Endothelial cell of umbilical vein (primary cell): Measurements from ENCODE around the gene FMNL3. TPM values are rescaled to one million over a fixed set of nuclear protein-coding genes. Genes with fewer than 3 reads are reported as not detected.

Experiments
- BruUV-seq: library from RNA; stranded (reverse); fragments of 400-500 nt; replicated peaks from 2 replicates; lab custom pipeline; 2021; lab: Mats Ljungman, UMichigan
- CTCF ChIA-PET: fragments of 300-600, 350-600 bp; sonication (Branson Sonifier 250); formaldehyde crosslinking; loops from one replicate; lab custom pipeline; 2021; ENCODE audit warnings: antibody characterized with exemption, inconsistent platforms; lab: Charles Lee
- POLR2A ChIA-PET: fragments of 300-600, 350-600 bp; sonication (Branson Sonifier 250); formaldehyde crosslinking; loops from one replicate; lab custom pipeline; 2021; ENCODE audit warnings: antibody characterized with exemption, inconsistent platforms; lab: Charles Lee
- DNase-seq: peaks from one replicate; pipeline ENCODE4 v3.0.0-alpha.2; 2011; ENCODE audit warnings: low read depth, low spot score
- FAIRE-seq: peaks from 2 replicates; lab custom pipeline; 2011; peaks lifted over from hg19 to GRCh38; lab: Jason Lieb, UNC
- H2AFZ ChIP-seq: 2 replicates; pipeline ENCODE4 v1.6.0; 2012; ENCODE audit warnings: low read depth, low read length, control low read depth, inconsistent platforms
- H3K27ac ChIP-seq: 2 replicates; pipeline ENCODE4 v1.5.1; 2011; ENCODE audit warnings: low read depth, mild to moderate bottlenecking, control low read depth, low read length, moderate library complexity; ENCODE audit not compliant: insufficient read depth
- H3K27me3 ChIP-seq, 2 experiments: 2 replicates each; pipeline versions ENCODE4 v1.6.0 to v1.6.1; 2011; ENCODE audit warnings: low read length in 2 of 2, mixed read lengths in 1 of 2; ENCODE audit not compliant: control insufficient read depth in 2 of 2, insufficient read depth in 2 of 2
- H3K36me3 ChIP-seq, 2 experiments: 2 replicates in 1 of 2; 3 replicates in 1 of 2; pipeline ENCODE4 v1.5.1; 2011; ENCODE audit warnings: low read length in 2 of 2, mild to moderate bottlenecking in 1 of 2, moderate library complexity in 1 of 2; ENCODE audit not compliant: control insufficient read depth in 2 of 2, insufficient read depth in 2 of 2; ENCODE audit errors: extremely low read depth in 1 of 2
- H3K4me1 ChIP-seq: 3 replicates; pipeline ENCODE4 v1.5.1; 2011; ENCODE audit warnings: mild to moderate bottlenecking, low read length; ENCODE audit not compliant: control insufficient read depth, insufficient read depth; ENCODE audit errors: extremely low read depth
- H3K4me2 ChIP-seq: 2 replicates; pipeline ENCODE4 v1.6.1; 2011; ENCODE audit warnings: low read length, control low read depth, mixed read lengths; ENCODE audit not compliant: insufficient read depth
- H3K4me3 ChIP-seq, 3 experiments: fragments of 200-600 bp in 1 of 3; sonication (generic), shearing (Covaris generic) in 1 of 3; replicated peaks in 1 of 3; 2 replicates each; pipeline ENCODE4 v1.5.1; 2011 to 2016; ENCODE audit warnings: control low read depth in 3 of 3, low read length in 3 of 3, mild to moderate bottlenecking in 2 of 3, inconsistent platforms in 1 of 3, low read depth in 1 of 3, moderate library complexity in 1 of 3; ENCODE audit not compliant: insufficient read depth in 1 of 3
- H3K79me2 ChIP-seq: 2 replicates; pipeline ENCODE4 v1.6.0; 2012; ENCODE audit warnings: low read length, inconsistent platforms; ENCODE audit not compliant: control insufficient read depth, insufficient read depth
- H3K9ac ChIP-seq: replicated peaks from 2 replicates; pipeline ENCODE3; 2011; ENCODE audit warnings: low read length, control low read depth; ENCODE audit not compliant: insufficient read depth; ENCODE audit errors: extremely low read depth
- H3K9me1 ChIP-seq: replicated peaks from 3 replicates; pipeline ENCODE4 v1.6.0; 2011; ENCODE audit warnings: mild to moderate bottlenecking, low read length; ENCODE audit not compliant: control insufficient read depth, insufficient read depth; ENCODE audit errors: extremely low read depth
- H3K9me3 ChIP-seq: replicated peaks from 2 replicates; pipeline ENCODE4 v1.5.1; 2012; ENCODE audit warnings: low read length, inconsistent platforms; ENCODE audit not compliant: control insufficient read depth, insufficient read depth
- H4K20me1 ChIP-seq: replicated peaks from 2 replicates; pipeline ENCODE3; 2011; ENCODE audit warnings: mild to moderate bottlenecking, low read length; ENCODE audit not compliant: control insufficient read depth, insufficient read depth; ENCODE audit errors: extremely low read depth
- CTCF ChIP-seq, 2 donors: IDR thresholded peaks; 1 replicate in 1 of 2; 2 replicates in 1 of 2; pipeline ENCODE4 v1.5.1; 2011; ENCODE audit warnings: low read length in 2 of 2, mild to moderate bottlenecking in 2 of 2, moderate library complexity in 2 of 2, control low read depth in 1 of 2, inconsistent platforms in 1 of 2, low read depth in 1 of 2; ENCODE audit not compliant: insufficient read depth in 1 of 2; ENCODE audit errors: extremely low read depth in 1 of 2
- EZH2 ChIP-seq: IDR thresholded peaks from 2 replicates; pipeline ENCODE4 v1.6.1; 2012; ENCODE audit warnings: borderline replicate concordance, low read depth, mild to moderate bottlenecking, moderate library complexity, low read length, inconsistent platforms; ENCODE audit not compliant: severe bottlenecking
- FOS ChIP-seq: IDR thresholded peaks from 2 replicates; pipeline ENCODE4 v1.6.1; 2011; ENCODE audit warnings: mild to moderate bottlenecking, low read length, moderate library complexity, borderline replicate concordance; ENCODE audit not compliant: insufficient read depth
- GATA2 ChIP-seq: IDR thresholded peaks from 2 replicates; pipeline ENCODE4 v1.7.0; 2011; ENCODE audit warnings: low read depth, mild to moderate bottlenecking, moderate library complexity, mixed read lengths, low read length; ENCODE audit not compliant: insufficient read length, insufficient read depth
- JUN ChIP-seq: IDR thresholded peaks from 2 replicates; pipeline ENCODE4 v1.6.1; 2011; ENCODE audit warnings: borderline replicate concordance, low read depth; ENCODE audit not compliant: insufficient read length, insufficient read depth
- MAX ChIP-seq: IDR thresholded peaks from 2 replicates; pipeline ENCODE4 v1.6.1; 2011; ENCODE audit not compliant: insufficient read depth, insufficient read length
- MYC ChIP-seq: IDR thresholded peaks from one replicate; pipeline ENCODE4 v1.6.1; 2011; ENCODE audit warnings: mild to moderate bottlenecking, low read depth, low read length
- POLR2A ChIP-seq: IDR thresholded peaks from 2 replicates; pipeline ENCODE4 v1.6.1; 2012; ENCODE audit warnings: low read depth, mild to moderate bottlenecking, control low read depth, low read length
- POLR2AphosphoS5 ChIP-seq: IDR thresholded peaks from 2 replicates; pipeline ENCODE4 v1.6.1; 2012; ENCODE audit warnings: low read depth, mild to moderate bottlenecking, control low read depth, low read length, moderate library complexity; ENCODE audit not compliant: insufficient read depth
- dilution Hi-C: fragments of 300-500 bp; cut with MboI; formaldehyde crosslinking; loops from one replicate; pipeline ENCODE4 v1.15.0; 2019; ENCODE audit warnings: low sequenced_read_pairs; ENCODE audit not compliant: extremely low pct_ligation_motif_present
- intact Hi-C: fragments of 100-400 bp; cut with micrococcal nuclease; formaldehyde crosslinking; loops from one replicate; pipeline ENCODE4 v1.10.0; 2022
- polyA plus RNA-seq, 4 experiments: library from polyadenylated mRNA; depleted of rRNA in 3 of 4; stranded (reverse) in 3 of 4; unstranded in 1 of 4; fragments of >200 nt; gene quantifications; 2 replicates each; pipeline versions ENCODE4 v1.2.1 to v1.2.3, GENCODE V29; 2011 to 2012; ENCODE audit warnings: missing spikeins in 1 of 4
- total RNA-seq: library from RNA; stranded (reverse); gene quantifications from 2 replicates; pipeline ENCODE4 v1.2.3, GENCODE V29; 2021

FMNL3 gene
- total and polyA plus RNA-seq, 2 donors (not counting 3 experiments of a cell fraction or from before 2014, with no cell fraction given), result 35.1 to 93.3 TPM

GRCh38 chr12:49658276-49658675, 48.9 kb downstream of the FMNL3 start:
- no peak overlapping the region for H3K27ac ChIP-seq
- no peak overlapping the region for H3K9ac ChIP-seq
- H3K36me3 ChIP-seq, result peaks cover 24 to 47% of the 10 kb centered on the region in 2 experiments
- TF ChIP-seq JUN, result no peak
- TF ChIP-seq MAX, result no peak
- no peaks in the 10 kb centered on the region for H3K27me3 ChIP-seq
- intact Hi-C loops (no loop called here), dilution Hi-C loops (no loop called here)
- no peaks in the 10 kb centered on the region for H3K9me3 ChIP-seq
- CTCF ChIA-PET, result interaction anchor here (1.2 to 1.6 kb wide), 2 partner anchors 9 to 30 kb away, joined by 3 to 4 read pairs; no protein-coding TSS in a partner anchor
- no peak overlapping the region for H3K4me2 ChIP-seq
- BruUV-seq, result no TSS peak
- H3K4me3 ChIP-seq, result no peak overlapping the region
- FAIRE-seq (no peak), DNase-seq (no peak)
- H2AFZ ChIP-seq, result no peak overlapping the region
- POLR2A ChIA-PET, result no interaction called here
- peaks cover 11% of the 10 kb centered on the region for H3K79me2 ChIP-seq
- no peaks in the 10 kb centered on the region for H4K20me1 ChIP-seq
- H3K4me1 ChIP-seq, result peaks cover 40% of the 10 kb centered on the region
- no peaks in the 10 kb centered on the region for H3K9me1 ChIP-seq

GRCh38 chr12:49655595-49656236, 51.5 kb downstream of the FMNL3 start:
- CTCF ChIA-PET, result interaction anchor here (1.0 to 3.2 kb wide), 9 partner anchors 8 to 85 kb away, joined by 3 to 11 read pairs (median 4); partner anchors contain the start of gene TMBIM6

More at GRCh38 chr12:49655595-49656236, 51.5 kb downstream of the FMNL3 start:
- BruUV-seq, result no TSS peak
- Histone ChIP-seq H3K4me3 (no peak overlapping the region), H4K20me1 (no peaks in the 10 kb centered on the region), H3K36me3 (peaks cover 35 to 67% of the 10 kb centered on the region in 2 experiments), H3K79me2 (no peaks in the 10 kb centered on the region), H3K9ac (peak overlapping the region; percentile 17), H2AFZ (no peak overlapping the region), H3K4me1 (peaks cover 21% of the 10 kb centered on the region), H3K27me3 (no peaks in the 10 kb centered on the region), H3K9me3 (no peaks in the 10 kb centered on the region), H3K9me1 (no peaks in the 10 kb centered on the region), H3K27ac (peak overlapping the region; percentile 82), H3K4me2 (peak overlapping the region; percentile 49)
- POLR2A ChIA-PET, result interaction anchor here (1.0 to 1.1 kb wide), 3 partner anchors 18 to 82 kb away, joined by 3 to 6 read pairs (median 3); no protein-coding TSS in a partner anchor
- intact Hi-C loops (loop anchor here (1.0 kb wide), 2 partner anchors 8 kb away; no protein-coding TSS in a partner anchor), dilution Hi-C loops (no loop called here)
- FAIRE-seq, result peak; percentile 93
- TF ChIP-seq FOS (no peak), GATA2 (no peak), POLR2AphosphoS5 (peak; percentile 47), JUN (no peak), POLR2A (no peak), CTCF (IDR thresholded peaks at IDR 0.05; ENCODE audit: extremely low read depth in 1 of 2, insufficient read depth in 1 of 2, low read depth in 1 of 2, low read length in 2 of 2) (no peak), MYC (no peak), EZH2 (no peak)
- DNase-seq, result peak; percentile 84
